GM12891 (cell line): ENCODE results near the gene LRPAP1.

Experiments used
- POLR2A ChIP-seq: IDR thresholded peaks from 2 replicates; pipeline ENCODE4 v1.6.1; 2011; ENCODE audit warnings: low read depth, low read length, control low read depth
- POLR2AphosphoS5 ChIP-seq: IDR thresholded peaks from 2 replicates; pipeline ENCODE4 v1.6.1; 2011; ENCODE audit warnings: low read depth, low read length, control low read depth
- POU2F2 ChIP-seq: IDR thresholded peaks from 2 replicates; pipeline ENCODE4 v1.6.1; 2011; ENCODE audit warnings: low read depth, mild to moderate bottlenecking, control low read depth, low read length, moderate library complexity
- SPI1 ChIP-seq: IDR thresholded peaks from 2 replicates; pipeline ENCODE4 v1.6.1; 2011; ENCODE audit warnings: low read depth, low read length, control low read depth
- TAF1 ChIP-seq: IDR thresholded peaks from 2 replicates; pipeline ENCODE4 v1.6.1; 2011; ENCODE audit warnings: low read depth, low read length, control low read depth

GRCh38 chr4:3499710-3500109, 32.5 kb downstream of the LRPAP1 start:
- TF ChIP-seq POLR2A (no peak), POLR2AphosphoS5 (no peak), TAF1 (no peak), SPI1 (no peak), POU2F2 (no peak)
